ENCODE results near the gene NANOS3. TPM values are rescaled to one million over a fixed set of nuclear protein-coding genes. Genes with fewer than 3 reads are reported as not detected.
A peak's percentile ranks its signal among the peaks of the same experiment; 100 is the strongest.

Gene NANOS3
- total and polyA plus RNA-seq, 2 of the 13 experiments (the other 11 are each of a cell fraction or from before 2014, with no cell fraction given): 0.21 TPM; not detected in 1

- TF ChIP-seq SMARCC2 (IDR thresholded peaks at IDR 0.05) (no peak), FOXA3 (CRISPR knock-in tag; IDR thresholded peaks at IDR 0.05) (peak; percentile 24; the same call in 1 of the 2 replicates), ZNF138 (CRISPR knock-in tag; IDR thresholded peaks at IDR 0.05; ENCODE audit: low read depth) (no peak), ZBTB33 (CRISPR knock-in tag; IDR thresholded peaks at IDR 0.05) (peak; percentile 22; the same call in 1 of the 2 replicates), ZMYM4 (CRISPR knock-in tag; IDR thresholded peaks at IDR 0.05) (no peak), THAP11 (CRISPR knock-in tag; IDR thresholded peaks at IDR 0.05) (peak; percentile 10; the same call in 1 of the 2 replicates), JUND (CRISPR knock-in tag; IDR thresholded peaks at IDR 0.05) (peak; percentile 76; the same call in 1 of the 2 replicates), HDAC2 (CRISPR knock-in tag; IDR thresholded peaks at IDR 0.05) (no peak), ZNF34 (CRISPR knock-in tag; IDR thresholded peaks at IDR 0.05; ENCODE audit: borderline replicate concordance) (no peak), RXRB (CRISPR knock-in tag; IDR thresholded peaks at IDR 0.05; ENCODE audit: borderline replicate concordance) (no peak), PPARG (CRISPR knock-in tag; conservative IDR thresholded peaks at IDR 0.05) (no peak), MAZ (IDR thresholded peaks at IDR 0.05; ENCODE audit: borderline replicate concordance, low read depth, low read length) (0 out of 2 replicates have a peak, but pooled peaks have one; percentile 32), MAZ (CRISPR knock-in tag; IDR thresholded peaks at IDR 0.05; ENCODE audit: low read depth) (no peak; the same call in 1 of the 2 replicates), ARID4A (CRISPR knock-in tag; IDR thresholded peaks at IDR 0.05; ENCODE audit: borderline replicate concordance) (peak; percentile 32; the same call in 1 of the 2 replicates), ZBTB1 (CRISPR knock-in tag; IDR thresholded peaks at IDR 0.05; ENCODE audit: borderline replicate concordance) (no peak), ZFP91 (CRISPR knock-in tag; IDR thresholded peaks at IDR 0.05; ENCODE audit: borderline replicate concordance) (0 out of 2 replicates have a peak, but pooled peaks have one; percentile 11), ZNF569 (CRISPR knock-in tag; IDR thresholded peaks at IDR 0.05; ENCODE audit: borderline replicate concordance) (no peak)
Measured at GRCh38 chr19:13849991-13850909, 26.7 kb upstream of the NANOS3 start (continued).

All from HepG2 (cell line).